Transverse colon (tissue), 4 donors: Measurements from ENCODE around the gene ARAF. TPM values are rescaled to one million over a fixed set of nuclear protein-coding genes. Genes with fewer than 3 reads are reported as not detected.

Source experiments
- DNase-seq: peaks from one replicate; pipeline ENCODE4 v3.0.0-alpha.2; 2019
- H3K27ac ChIP-seq, 4 donors: fragments of 200-600 bp; sonication (generic); 2 replicates each; pipeline ENCODE4 v1.5.1; 2016 to 2018; ENCODE audit warnings: inconsistent platforms in 4 of 4
- H3K27me3 ChIP-seq: fragments of 200-600 bp; sonication (generic); 2 replicates; pipeline ENCODE4 v1.5.1; 2017; ENCODE audit warnings: inconsistent platforms
- H3K36me3 ChIP-seq, 4 donors: fragments of 200-600 bp; sonication (generic); 2 replicates each; pipeline ENCODE4 v1.5.1; 2017 to 2019; ENCODE audit warnings: inconsistent platforms in 4 of 4
- H3K4me1 ChIP-seq, 4 donors: fragments of 200-600 bp; sonication (generic); 2 replicates each; pipeline ENCODE4 v1.5.1; 2017 to 2020; ENCODE audit warnings: inconsistent platforms in 4 of 4
- H3K4me3 ChIP-seq, 4 donors: fragments of 200-600 bp; sonication (generic); 1 replicate in 1 of 4; 2 replicates in 3 of 4; pipeline versions ENCODE4 v1.5.1 to v1.6.1; 2017 to 2019; ENCODE audit warnings: inconsistent platforms in 4 of 4
- H3K9me3 ChIP-seq, 2 donors: fragments of 200-600 bp; sonication (generic); 2 replicates each; pipeline ENCODE4 v1.5.1; 2017 to 2019; ENCODE audit warnings: inconsistent platforms in 2 of 2
- EP300 ChIP-seq: sonication (generic); formaldehyde crosslinking; IDR thresholded peaks from one replicate; pipeline ENCODE4 v1.6.1; 2017; ENCODE audit warnings: antibody characterized with exemption, low read depth
- POLR2A ChIP-seq: fragments of 450-650 bp; IDR thresholded peaks from one replicate; pipeline ENCODE4 v1.6.1; 2016; ENCODE audit warnings: antibody characterized with exemption, mild to moderate bottlenecking, moderate library complexity
- POLR2AphosphoS5 ChIP-seq, 3 donors: sonication (generic); formaldehyde crosslinking; IDR thresholded peaks; one replicate each; pipeline ENCODE4 v1.6.1; 2016; ENCODE audit warnings: antibody characterized with exemption in 3 of 3
- WGBS, 2 donors: methylation state at CpG; one replicate each; pipeline ENCODE4 v1.1.5; 2018; ENCODE audit warnings: low coverage in 1 of 2; 5-methylcytosine and 5-hydroxymethylcytosine counted together
- in situ Hi-C, 4 donors: fragments of 200-750 bp; cut with MboI; loops; one replicate each; pipeline versions ENCODE4 v1.15.0 to v1.15.1; 2017; ENCODE audit warnings: low sequenced_read_pairs in 3 of 4, low pct_ligation_motif_present in 1 of 4, low pct_unique_long_range_greater_than_20kb in 1 of 4
- intact Hi-C: fragments of 100-400 bp; cut with DNase I; formaldehyde crosslinking; loops from one replicate; pipeline ENCODE4 v1.15.1; 2023; ENCODE audit warnings: low total_unique reads
- total RNA-seq, 4 donors: library from RNA; depleted of rRNA; stranded (reverse); fragments of >200 nt; gene quantifications; one replicate each; pipeline ENCODE4 v1.1.0, GENCODE V29; 2016
- TF ChIP-seq, protein P1 (sequence below), 5 experiments: fragments of 200-600 bp in 3 of 5; fragments of 450-650 bp in 2 of 5; sonication (generic) in 3 of 5; IDR thresholded peaks; 1 replicate in 2 of 5; 2 replicates in 3 of 5; pipeline ENCODE4 v1.5.1; 2016 to 2017; ENCODE audit warnings: antibody characterized with exemption in 5 of 5, inconsistent platforms in 3 of 5, mild to moderate bottlenecking in 2 of 5, moderate library complexity in 1 of 5

The ARAF gene
- total RNA-seq, 4 donors from 2014 or later: 58.4 to 247 (median 88.3) TPM

DNA sequence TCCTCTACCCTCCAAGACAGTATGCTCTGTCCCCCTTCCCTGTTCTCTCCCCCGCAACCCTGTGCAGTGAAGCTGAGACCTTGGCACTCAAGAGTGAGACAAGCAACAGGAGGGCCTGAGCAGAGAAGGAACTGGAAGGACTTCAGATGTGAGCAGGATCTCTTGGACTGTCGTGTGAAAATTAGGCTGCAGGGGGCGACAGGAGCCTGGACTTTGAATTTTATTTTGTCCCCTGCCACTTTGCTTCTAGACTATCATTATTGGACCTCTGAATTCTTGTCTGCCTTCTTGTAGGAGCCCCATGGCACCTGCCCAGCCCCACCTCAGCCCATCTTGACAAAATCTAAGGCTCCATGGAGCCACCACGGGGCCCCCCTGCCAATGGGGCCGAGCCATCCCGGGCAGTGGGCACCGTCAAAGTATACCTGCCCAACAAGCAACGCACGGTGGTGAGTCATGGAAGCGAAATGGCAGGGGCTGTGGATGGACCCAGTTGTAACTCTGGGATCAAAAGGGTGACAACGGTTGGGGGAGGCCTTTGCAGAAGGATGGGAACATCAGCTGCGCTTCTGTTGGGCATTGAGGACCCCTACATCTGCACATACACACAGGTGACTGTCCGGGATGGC is 1.7 kb downstream of the ARAF start:
- DNase-seq: no peak
- in situ Hi-C loops (loop anchor here in 1 of 4 donors (10.0 kb wide), 1 partner anchor 82 kb away; no protein-coding TSS in a partner anchor), intact Hi-C loops (no loop called here)
- Histone ChIP-seq H3K4me1 (peaks cover 0 to 29% (median 6%) of the 10 kb centered on the region in 4 donors), H3K9me3 (no peaks in the 10 kb centered on the region), H3K4me3 (no peak overlapping the region), H3K27ac (no peak overlapping the region), H3K27me3 (no peaks in the 10 kb centered on the region), H3K36me3 (peaks cover 0 to 5% (median 0%) of the 10 kb centered on the region in 4 donors)
- TF ChIP-seq, protein P1, sequence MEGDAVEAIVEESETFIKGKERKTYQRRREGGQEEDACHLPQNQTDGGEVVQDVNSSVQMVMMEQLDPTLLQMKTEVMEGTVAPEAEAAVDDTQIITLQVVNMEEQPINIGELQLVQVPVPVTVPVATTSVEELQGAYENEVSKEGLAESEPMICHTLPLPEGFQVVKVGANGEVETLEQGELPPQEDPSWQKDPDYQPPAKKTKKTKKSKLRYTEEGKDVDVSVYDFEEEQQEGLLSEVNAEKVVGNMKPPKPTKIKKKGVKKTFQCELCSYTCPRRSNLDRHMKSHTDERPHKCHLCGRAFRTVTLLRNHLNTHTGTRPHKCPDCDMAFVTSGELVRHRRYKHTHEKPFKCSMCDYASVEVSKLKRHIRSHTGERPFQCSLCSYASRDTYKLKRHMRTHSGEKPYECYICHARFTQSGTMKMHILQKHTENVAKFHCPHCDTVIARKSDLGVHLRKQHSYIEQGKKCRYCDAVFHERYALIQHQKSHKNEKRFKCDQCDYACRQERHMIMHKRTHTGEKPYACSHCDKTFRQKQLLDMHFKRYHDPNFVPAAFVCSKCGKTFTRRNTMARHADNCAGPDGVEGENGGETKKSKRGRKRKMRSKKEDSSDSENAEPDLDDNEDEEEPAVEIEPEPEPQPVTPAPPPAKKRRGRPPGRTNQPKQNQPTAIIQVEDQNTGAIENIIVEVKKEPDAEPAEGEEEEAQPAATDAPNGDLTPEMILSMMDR (IDR thresholded peaks at IDR 0.05): peak in 3 of 5 experiments; percentile 12 to 19 (median 16)
- no peak for TF ChIP-seq EP300
- 71% methylated on average over 13 of the region's 13 CpGs; no CpG with 5 or more reads in 1 of the 2 donors for WGBS, 2 donors

DNA sequence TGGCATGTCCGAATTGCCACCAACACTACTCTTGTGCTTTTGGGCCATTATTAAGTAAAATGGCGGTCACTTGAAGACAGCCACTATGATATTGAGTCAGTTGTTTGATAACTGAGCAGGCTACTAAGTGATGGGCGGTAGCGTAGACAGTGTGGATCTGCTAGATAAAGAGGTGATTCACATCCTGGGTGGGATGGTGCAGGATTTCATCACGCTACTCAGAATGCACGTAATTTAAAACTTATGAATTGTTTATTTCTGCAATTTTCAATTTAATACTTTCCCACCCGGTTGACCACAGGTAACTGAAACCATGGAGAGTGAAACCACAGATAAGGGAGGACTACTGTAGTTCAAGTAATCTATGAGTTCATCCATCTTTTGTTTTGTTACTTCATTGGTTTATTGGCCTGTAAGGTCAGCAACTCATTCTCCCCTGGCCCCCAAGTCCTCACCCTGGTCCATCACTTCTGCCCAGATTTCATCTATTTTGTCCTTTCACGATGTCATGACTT is 2.9 kb downstream of the ARAF start:
- intact Hi-C loops: no loop called here
- no peak for DNase-seq

DNA sequence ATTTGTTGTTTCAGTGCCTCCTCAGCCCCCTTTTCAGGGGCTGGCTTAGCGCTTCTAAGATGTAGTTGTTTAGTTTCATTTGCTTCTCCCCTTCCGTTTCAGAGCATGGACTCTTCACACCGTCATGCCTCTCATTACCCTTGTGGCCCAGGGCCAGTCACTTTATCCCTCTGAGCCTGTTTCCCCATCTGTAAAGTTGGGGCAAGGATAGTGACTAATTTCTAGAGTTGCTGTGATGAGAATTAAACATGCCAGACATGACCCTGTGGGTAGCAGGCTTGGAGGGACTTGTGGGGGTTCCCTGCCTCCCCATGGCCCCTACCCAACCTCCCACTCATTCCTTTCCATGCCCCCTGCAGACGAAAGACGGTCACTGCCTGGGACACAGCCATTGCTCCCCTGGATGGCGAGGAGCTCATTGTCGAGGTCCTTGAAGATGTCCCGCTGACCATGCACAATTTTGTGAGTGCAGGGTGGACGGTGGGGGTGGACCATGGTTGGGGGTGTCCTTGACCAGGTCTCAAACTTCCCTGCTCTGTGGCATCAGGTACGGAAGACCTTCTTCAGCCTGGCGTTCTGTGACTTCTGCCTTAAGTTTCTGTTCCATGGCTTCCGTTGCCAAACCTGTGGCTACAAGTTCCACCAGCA is 3.6 kb downstream of the ARAF start:
- no peaks in the 10 kb centered on the region for H3K9me3 ChIP-seq
- WGBS, 2 donors: 83% methylated on average over 12 of the region's 12 CpGs; no CpG with 5 or more reads in 1 of the 2 donors
- H3K4me1 ChIP-seq: peaks cover 0 to 25% (median 6%) of the 10 kb centered on the region in 4 donors
- H3K27ac ChIP-seq: no peak overlapping the region
- DNase-seq: no peak
- in situ Hi-C loops (loop anchor here in 1 of 4 donors (10.0 kb wide), 1 partner anchor 80 kb away; no protein-coding TSS in a partner anchor), intact Hi-C loops (no loop called here)
- no peak overlapping the region for H3K4me3 ChIP-seq
- TF ChIP-seq, protein P1 (IDR thresholded peaks at IDR 0.05): no peak
- TF ChIP-seq POLR2A: no peak
- TF ChIP-seq EP300: no peak
- H3K27me3 ChIP-seq: no peaks in the 10 kb centered on the region
- H3K36me3 ChIP-seq: peaks cover 0 to 5% (median 0%) of the 10 kb centered on the region in 4 donors

More for the DNA sequence above, 2.9 kb downstream of the ARAF start:
- Histone ChIP-seq H3K27ac (no peak overlapping the region), H3K4me1 (peaks cover 0 to 29% (median 6%) of the 10 kb centered on the region in 4 donors), H3K9me3 (no peaks in the 10 kb centered on the region), H3K27me3 (no peaks in the 10 kb centered on the region), H3K36me3 (peaks cover 0 to 5% (median 0%) of the 10 kb centered on the region in 4 donors), H3K4me3 (no peak overlapping the region)
- TF ChIP-seq POLR2A (no peak), EP300 (no peak), POLR2AphosphoS5 (IDR thresholded peaks at IDR 0.05) (no peak)
- TF ChIP-seq, protein P1 (IDR thresholded peaks at IDR 0.05): no peak
- 74 to 80% methylated on average over 5 to 8 of the region's 8 CpGs for WGBS, 2 donors
- in situ Hi-C loops: loop anchor here in 1 of 4 donors (10.0 kb wide), 1 partner anchor 81 kb away; no protein-coding TSS in a partner anchor

DNA sequence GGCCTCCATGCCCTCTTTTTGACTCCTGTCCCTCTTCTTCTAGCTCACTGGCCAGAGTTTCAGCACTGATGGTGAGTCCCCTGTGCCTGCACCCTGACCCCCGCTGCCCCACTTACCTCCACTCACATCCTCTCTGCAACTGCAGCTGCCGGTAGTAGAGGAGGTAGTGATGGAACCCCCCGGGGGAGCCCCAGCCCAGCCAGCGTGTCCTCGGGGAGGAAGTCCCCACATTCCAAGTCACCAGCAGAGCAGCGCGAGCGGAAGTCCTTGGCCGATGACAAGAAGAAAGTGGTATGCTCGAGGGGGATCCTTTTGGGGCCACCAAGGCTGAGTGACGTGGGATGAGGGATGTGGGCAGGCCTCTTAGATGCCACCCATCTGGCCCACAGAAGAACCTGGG is 5.8 kb downstream of the ARAF start:
- H3K4me3 ChIP-seq: no peak overlapping the region
- no peak overlapping the region for H3K27ac ChIP-seq
- H3K4me1 ChIP-seq: peaks cover 0 to 14% (median 4%) of the 10 kb centered on the region in 4 donors
- 80% methylated on average over 10 of the region's 11 CpGs; no CpG with 5 or more reads in 1 of the 2 donors for WGBS, 2 donors
- peaks cover 0 to 5% (median 0%) of the 10 kb centered on the region in 4 donors for H3K36me3 ChIP-seq
- intact Hi-C loops (no loop called here), in situ Hi-C loops (loop anchor here in 1 of 4 donors (10.0 kb wide), 1 partner anchor 78 kb away; no protein-coding TSS in a partner anchor)
- no peaks in the 10 kb centered on the region for H3K9me3 ChIP-seq
- no peaks in the 10 kb centered on the region for H3K27me3 ChIP-seq
- DNase-seq: no peak
- no peak for TF ChIP-seq POLR2A
- no peak for TF ChIP-seq EP300
- TF ChIP-seq, protein P1 (IDR thresholded peaks at IDR 0.05): no peak
- TF ChIP-seq POLR2AphosphoS5 (IDR thresholded peaks at IDR 0.05): no peak
